Stimulated activated CD4-positive, alpha-beta T cell treated with anti-CD3 and anti-CD28 coated beads, Interleukin-15, amount 100 ng/mL, for 48 hours (primary cell): ENCODE data around the gene PNLIPRP3.
"Not testable (repeated sequence)": the region's sequence is repeated elsewhere in the genome, so short reads cannot be mapped to it uniquely, and the experiment has no call there.

Source experiments
- DNase-seq, 2 donors: peaks; one replicate each; pipeline ENCODE4 v3.0.0-alpha.2; 2020; ENCODE audit warnings: low read depth in 2 of 2

PNLIPRP3 gene

GRCh38 chr10:116427671-116428070 lies at the start of gene PNLIPRP3:
Gene PNLIPRP3, plus strand, starts transcription at chr10:116427847. Its CDS starts 166 bp downstream, at chr10:116428013.
- no peak for DNase-seq

DNA sequence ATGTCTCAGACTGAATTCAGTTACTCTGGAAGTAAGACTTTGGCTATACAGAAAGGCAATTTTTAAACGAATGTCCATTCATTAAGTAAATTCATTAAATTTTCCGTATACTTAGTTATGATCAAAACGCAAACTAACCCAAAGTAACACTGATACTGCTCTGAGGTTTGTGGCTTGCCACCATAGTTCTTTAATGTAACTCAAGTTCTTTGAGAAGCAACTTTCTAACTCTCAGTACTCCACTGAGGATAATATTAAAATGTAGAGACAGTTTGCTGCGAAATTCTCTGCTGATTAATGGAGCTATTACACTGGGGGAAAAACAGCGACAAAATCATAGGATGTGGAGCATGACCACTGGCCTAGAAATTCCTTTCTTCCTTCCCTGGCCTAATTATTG lies 45.4 kb upstream of the PNLIPRP3 start:
- DNase-seq = no peak

DNA sequence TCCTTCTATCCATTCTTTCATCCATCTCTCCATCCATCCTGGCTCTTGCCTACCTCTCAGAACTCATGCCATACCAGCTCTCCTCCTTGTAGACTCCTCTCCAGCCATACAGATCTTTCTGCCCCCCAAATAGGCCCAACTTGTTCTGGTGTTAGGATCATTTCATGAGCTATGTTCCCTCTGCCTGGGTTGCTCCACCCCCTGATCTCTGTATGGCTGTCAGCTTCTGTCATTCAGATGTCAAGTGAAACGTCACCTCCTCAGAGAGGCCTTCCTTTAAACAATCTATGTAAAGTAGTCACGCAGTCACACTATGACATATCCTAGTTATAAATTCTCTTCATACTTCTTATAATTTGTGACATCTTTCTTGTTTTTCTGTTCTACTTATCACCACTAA lies 42.3 kb upstream of the PNLIPRP3 start:
- DNase-seq = no peak

GRCh38 chr10:116385994-116386809 lies 41.4 kb upstream of the PNLIPRP3 start:
- DNase-seq = no peak

DNA sequence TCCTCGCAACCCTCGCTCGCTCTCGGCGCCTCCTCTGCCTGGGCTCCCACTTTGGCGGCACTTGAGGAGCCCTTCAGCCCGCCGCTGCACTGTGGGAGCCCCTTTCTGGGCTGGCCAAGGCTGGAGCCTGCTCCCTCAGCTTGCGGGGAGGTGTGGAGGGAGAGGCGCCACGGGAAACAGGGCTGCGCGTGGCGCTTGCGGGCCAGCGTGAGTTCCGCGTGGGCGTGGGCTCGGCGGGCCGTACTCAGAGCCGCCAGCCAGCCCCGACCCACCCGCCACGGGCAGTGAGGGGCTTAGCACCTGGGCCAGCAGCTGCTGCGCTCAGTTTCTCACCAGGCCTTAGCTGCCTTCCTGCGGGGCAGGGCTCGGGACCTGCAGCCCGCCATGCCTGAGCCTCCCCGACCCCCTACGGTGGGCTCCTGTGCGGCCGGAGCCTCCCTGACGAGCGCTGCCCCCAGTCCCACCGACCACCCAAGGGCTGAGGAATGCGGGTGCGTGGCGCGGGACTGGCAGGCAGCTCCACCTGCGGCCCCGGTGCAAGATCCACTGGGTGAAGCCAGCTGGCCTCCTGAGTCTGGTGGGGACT lies 34.3 kb upstream of the PNLIPRP3 start:
- not testable (repeated sequence) for DNase-seq

DNA sequence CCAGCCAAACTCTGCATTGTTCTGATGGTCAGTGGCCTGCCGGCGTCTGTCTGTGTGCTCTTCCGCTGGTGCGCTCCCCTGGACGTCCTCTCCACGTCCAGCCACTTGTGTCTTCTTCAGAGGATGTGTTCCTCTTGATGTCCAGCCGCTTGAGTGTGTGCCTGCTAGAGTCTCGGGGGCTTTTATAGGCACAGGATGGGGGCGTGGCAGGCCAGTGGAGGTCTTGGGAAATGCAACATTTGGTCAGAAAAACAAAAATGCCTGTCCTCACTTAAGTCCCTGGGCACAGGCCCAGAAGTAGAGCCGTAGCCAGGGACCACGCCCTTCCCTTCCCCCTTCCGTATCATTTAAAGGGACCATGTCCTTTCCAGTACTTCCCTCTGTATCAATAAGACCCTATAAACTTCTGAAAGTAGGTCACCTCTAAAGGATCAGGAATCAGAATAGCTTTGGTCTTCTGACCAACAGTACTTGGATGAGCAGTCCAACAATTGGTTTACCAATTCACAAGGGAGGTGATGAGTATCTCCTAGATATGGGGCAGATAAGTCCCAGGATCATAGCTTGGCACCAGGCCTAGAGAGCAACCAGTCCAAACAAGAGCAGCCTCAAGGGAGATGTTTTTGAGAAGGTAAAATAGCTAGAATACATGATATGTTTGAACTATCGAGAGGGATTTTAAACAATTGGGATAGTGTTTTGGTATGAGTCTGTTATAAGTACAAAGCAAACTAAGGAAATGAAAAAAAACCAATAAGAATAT lies 32.2 kb upstream of the PNLIPRP3 start:
- DNase-seq = no peak

GRCh38 chr10:116398224-116398623 lies 29.4 kb upstream of the PNLIPRP3 start:
- no peak for DNase-seq

- DNase-seq = no peak
These were observed 24.8 kb upstream of the PNLIPRP3 start for GRCh38 chr10:116402858-116403257.

DNA sequence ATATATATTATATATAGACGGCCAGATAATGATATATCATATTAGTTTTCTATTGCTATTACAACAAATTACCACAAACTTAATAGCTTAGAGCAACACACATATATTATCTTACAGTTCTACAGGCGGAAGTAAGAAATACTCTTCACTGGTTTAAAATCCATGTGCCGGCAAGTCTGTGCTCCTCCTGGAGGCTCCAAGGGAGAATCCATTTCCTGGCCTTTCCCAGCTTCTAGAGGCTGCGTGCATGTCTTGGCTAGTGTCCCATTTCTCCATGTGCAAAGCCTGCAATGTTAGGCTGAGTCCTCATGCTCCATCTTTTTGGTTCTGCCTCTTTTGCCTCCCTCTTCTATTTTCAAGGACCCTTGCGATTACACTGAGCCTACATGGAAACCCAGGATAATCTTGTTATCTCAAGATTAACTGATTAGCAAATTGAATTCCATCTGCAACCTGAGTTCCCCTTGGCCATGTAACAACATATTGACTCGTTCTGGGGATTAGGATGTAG lies 23.9 kb upstream of the PNLIPRP3 start:
- no peak for DNase-seq

- no peak for DNase-seq
These were observed 18.9 kb upstream of the PNLIPRP3 start for GRCh38 chr10:116408719-116409118.

GRCh38 chr10:116410351-116410750 lies 17.3 kb upstream of the PNLIPRP3 start:
- DNase-seq = no peak

DNA sequence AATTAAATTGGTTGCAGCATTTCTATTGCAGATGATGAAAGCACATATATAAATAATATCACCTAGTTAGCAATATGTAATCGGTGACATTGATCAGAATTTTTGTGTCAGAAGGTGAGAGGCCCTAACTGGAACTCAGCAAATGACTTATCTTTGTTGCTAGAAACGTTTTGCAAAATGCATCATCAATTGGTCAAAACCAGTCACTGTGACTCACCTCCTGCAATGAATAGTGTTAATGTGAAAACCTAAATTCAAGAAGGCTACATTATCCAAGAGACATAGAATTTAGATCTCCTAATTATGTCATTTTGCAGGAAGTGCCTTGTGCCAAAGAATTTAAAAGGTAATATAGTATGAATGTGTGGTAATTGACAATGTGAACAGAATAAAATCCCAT lies 9.8 kb upstream of the PNLIPRP3 start:
- DNase-seq = no peak

- DNase-seq = no peak
These were observed 9.3 kb upstream of the PNLIPRP3 start for GRCh38 chr10:116418389-116418788.

GRCh38 chr10:116421815-116422214 lies 5.8 kb upstream of the PNLIPRP3 start:
- DNase-seq = no peak

GRCh38 chr10:116429288-116429977 lies 1.8 kb downstream of the PNLIPRP3 start:
- DNase-seq = no peak

- DNase-seq = no peak
These were observed 2.6 kb downstream of the PNLIPRP3 start for GRCh38 chr10:116430288-116430687.

DNA sequence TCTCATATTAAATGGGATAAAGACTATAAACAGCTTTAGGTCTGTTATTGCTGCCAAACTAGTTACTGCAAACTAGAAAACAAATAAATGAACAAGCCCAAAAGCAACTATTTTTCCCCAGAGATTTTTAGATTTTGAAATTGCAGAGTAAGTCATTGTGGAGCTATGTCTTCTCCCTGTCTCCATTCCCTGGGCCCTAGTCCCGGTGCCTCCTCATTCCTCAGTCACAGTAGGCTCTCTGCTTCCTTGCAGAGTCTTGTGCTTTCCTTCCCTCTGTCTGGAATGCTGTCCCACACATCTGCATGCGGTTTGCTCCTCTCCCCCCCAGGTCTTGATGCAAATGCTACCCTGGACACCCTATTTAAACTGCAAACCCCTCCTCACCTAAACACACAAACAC lies 4.0 kb downstream of the PNLIPRP3 start:
- DNase-seq = no peak

DNA sequence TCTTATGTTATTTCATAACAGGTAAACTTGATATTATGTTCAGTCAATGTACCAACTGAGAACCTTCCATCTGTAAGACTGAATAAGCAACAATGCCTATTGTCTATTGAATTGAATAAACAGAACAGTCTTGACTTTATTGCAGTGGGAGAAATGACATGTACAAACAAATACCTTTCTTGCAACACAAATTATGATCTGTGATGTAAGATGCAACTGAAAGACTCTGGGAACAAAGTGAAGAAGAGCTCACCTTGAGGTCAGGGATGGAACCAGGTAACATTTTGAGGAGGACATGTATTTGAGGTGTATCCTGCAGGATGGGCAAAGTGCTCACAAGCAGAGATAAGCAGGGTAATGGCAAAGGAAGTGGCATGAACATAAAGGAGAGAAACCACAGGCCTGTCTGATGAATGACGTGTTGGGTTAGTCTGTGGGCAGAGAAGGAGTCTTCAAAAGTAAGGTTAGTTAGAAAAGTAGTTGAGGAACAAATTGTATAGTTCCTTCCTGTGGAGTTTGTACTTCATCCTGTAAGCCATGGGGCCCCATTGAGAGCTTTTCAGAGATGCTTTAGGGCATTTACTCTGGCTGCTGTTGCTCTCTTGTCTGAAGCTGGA lies 9.5 kb downstream of the PNLIPRP3 start:
- DNase-seq = no peak

GRCh38 chr10:116440330-116441030 lies 12.8 kb downstream of the PNLIPRP3 start:
- DNase-seq = no peak

DNA sequence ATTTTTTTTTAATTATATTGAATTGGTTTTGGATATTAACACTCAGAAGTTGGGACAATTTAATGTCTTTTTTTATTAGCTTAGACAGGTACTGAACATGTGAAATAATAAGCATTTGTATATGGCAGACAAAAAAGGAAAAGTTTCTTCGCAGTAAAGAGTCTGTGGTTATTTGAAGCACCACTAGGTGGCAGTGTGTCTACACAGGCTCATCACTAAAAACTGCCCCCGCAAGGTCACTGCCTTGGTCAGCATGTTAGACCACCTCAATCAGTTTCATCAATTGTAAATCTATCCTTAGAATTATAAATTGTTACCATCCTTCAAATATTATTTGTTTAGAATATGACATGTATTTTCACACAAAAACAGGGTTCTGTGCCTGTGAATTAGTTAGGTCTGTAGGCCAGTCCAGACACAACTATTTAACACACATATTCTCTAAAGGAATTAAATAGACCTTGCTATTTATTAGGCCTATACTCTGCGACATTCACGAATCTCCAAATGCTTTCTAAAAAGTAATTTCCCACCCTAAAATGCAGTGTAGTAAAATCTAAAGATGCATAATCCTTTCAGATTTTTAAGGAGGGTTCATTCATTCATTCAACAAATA lies 17.0 kb downstream of the PNLIPRP3 start:
- no peak for DNase-seq
